22Rv1 (cell line): ENCODE results near the gene IL23A.

ENCODE experiments used
- CTCF ChIP-seq: fragments of 450-650 bp; IDR thresholded peaks from 2 replicates; pipeline ENCODE4 v1.5.1; 2017; ENCODE audit warnings: mild to moderate bottlenecking
- ZFX ChIP-seq: fragments of 450-650 bp; IDR thresholded peaks from 2 replicates; pipeline ENCODE4 v1.6.1; 2017; ENCODE audit warnings: antibody characterized with exemption, borderline replicate concordance

GRCh38 chr12:56321027-56321426 is 17.7 kb upstream of the IL23A start:
- TF ChIP-seq CTCF = no peak
- no peak for TF ChIP-seq ZFX
